OCI-LY7 (cell line): ENCODE measurements around the gene URB2. TPM values are rescaled to one million over a fixed set of nuclear protein-coding genes. Genes with fewer than 3 reads are reported as not detected.

ENCODE experiments used
- BruUV-seq: library from RNA; stranded (reverse); fragments of 400-500 nt; replicated peaks from 2 replicates; lab custom pipeline; 2021; lab: Mats Ljungman, UMichigan
- CTCF ChIA-PET: fragments of 300-600 bp; sonication (Branson Sonifier 250); formaldehyde crosslinking; loops from one replicate; lab custom pipeline; 2022; ENCODE audit warnings: antibody characterized with exemption; ENCODE audit not compliant: unreplicated experiment; lab: Charles Lee
- POLR2A ChIA-PET: fragments of 300-600 bp; sonication (Branson Sonifier 250); formaldehyde crosslinking; loops from one replicate; lab custom pipeline; 2022; ENCODE audit warnings: antibody characterized with exemption; lab: Charles Lee
- DNase-seq: peaks from one replicate; pipeline ENCODE4 v3.0.0-alpha.2; 2015; ENCODE audit warnings: low spot score
- H2AFZ ChIP-seq: fragments of 200-600 bp; sonication (generic), shearing (Covaris generic); 2 replicates; pipeline ENCODE4 v1.6.1; 2014; ENCODE audit warnings: mild to moderate bottlenecking, antibody characterized with exemption, low read length, moderate library complexity
- H3K27ac ChIP-seq: fragments of 200-600 bp; sonication (generic); 2 replicates; pipeline ENCODE4 v1.5.1; 2014; ENCODE audit warnings: mixed run types, low read depth, mild to moderate bottlenecking, moderate library complexity, low read length, inconsistent platforms; ENCODE audit not compliant: poor library complexity, severe bottlenecking
- H3K36me3 ChIP-seq: fragments of 200-600 bp; sonication (generic); 2 replicates; pipeline ENCODE4 v1.6.1; 2014; ENCODE audit warnings: mild to moderate bottlenecking, antibody characterized with exemption, low read length, moderate library complexity, mixed read lengths; ENCODE audit not compliant: insufficient read depth
- H3K4me1 ChIP-seq: fragments of 200-600 bp; sonication (generic); 2 replicates; pipeline ENCODE4 v1.5.1; 2014; ENCODE audit warnings: mild to moderate bottlenecking, low read length; ENCODE audit not compliant: insufficient read depth, poor library complexity, severe bottlenecking
- H3K4me2 ChIP-seq: fragments of 200-600 bp; sonication (generic); 2 replicates; pipeline ENCODE4 v1.6.1; 2014; ENCODE audit warnings: mild to moderate bottlenecking, low read length
- H3K4me3 ChIP-seq: fragments of 200-600 bp; sonication (generic); 2 replicates; pipeline ENCODE4 v1.5.1; 2014; ENCODE audit warnings: mild to moderate bottlenecking, low read depth, low read length; ENCODE audit not compliant: poor library complexity, severe bottlenecking
- H3K79me2 ChIP-seq: fragments of 200-600 bp; sonication (generic); 2 replicates; pipeline ENCODE4 v1.6.1; 2016; ENCODE audit warnings: low read depth, mild to moderate bottlenecking, low read length, moderate library complexity, mixed read lengths; ENCODE audit not compliant: insufficient read depth
- H3K9me2 ChIP-seq: fragments of 200-600 bp; sonication (generic); 2 replicates; pipeline ENCODE4 v1.6.1; 2016; ENCODE audit warnings: mild to moderate bottlenecking, low read length, mixed read lengths; ENCODE audit not compliant: insufficient read depth
- H3K9me3 ChIP-seq: fragments of 200-600 bp; sonication (generic); 2 replicates; pipeline ENCODE4 v1.6.1; 2014; ENCODE audit warnings: mild to moderate bottlenecking, mixed run types, low read length, mixed read lengths
- H4K20me1 ChIP-seq: fragments of 200-600 bp; sonication (generic); 2 replicates; pipeline ENCODE4 v1.6.1; 2014; ENCODE audit warnings: mild to moderate bottlenecking, antibody characterized with exemption, low read length, moderate library complexity, mixed read lengths; ENCODE audit not compliant: insufficient read depth
- CTCF ChIP-seq: fragments of 200-600 bp; sonication (generic); conservative IDR thresholded peaks from 2 replicates; pipeline ENCODE4 v1.5.1; 2014; ENCODE audit warnings: mild to moderate bottlenecking, antibody characterized with exemption, low read length, moderate library complexity, mixed read lengths
- EZH2phosphoT487 ChIP-seq: fragments of 200-600 bp; sonication (generic); IDR thresholded peaks from 2 replicates; pipeline ENCODE4 v1.6.1; 2018; ENCODE audit warnings: low read depth, borderline replicate concordance, mild to moderate bottlenecking, mixed run types, antibody characterized with exemption, low read length, moderate library complexity, mixed read lengths
- intact Hi-C: fragments of 100-400 bp; cut with micrococcal nuclease; formaldehyde crosslinking; loops from one replicate; pipeline ENCODE4 v1.10.0; 2022; ENCODE audit not compliant: unreplicated experiment
- total RNA-seq, 2 experiments: library from RNA; depleted of rRNA in 1 of 2; stranded (reverse); fragments of >200 nt in 1 of 2; shearing (Covaris generic) in 1 of 2; gene quantifications; 2 replicates each; pipeline ENCODE4 v1.2.3, GENCODE V29; 2014 to 2022

The URB2 gene
- total RNA-seq, 2 experiments from 2014 or later: 25.1 to 30.2 TPM

- Histone ChIP-seq H4K20me1 (no peaks in the 10 kb centered on the region; the same call in 1 of the 2 replicates), H3K79me2 (peaks cover 23% of the 10 kb centered on the region; the same call in 1 of the 2 replicates), H3K9me2 (no peaks in the 10 kb centered on the region), H3K27ac (no peak overlapping the region), H3K4me3 (no peak overlapping the region), H3K9me3 (no peaks in the 10 kb centered on the region), H3K4me1 (no peaks in the 10 kb centered on the region), H2AFZ (no peak overlapping the region), H3K4me2 (no peak overlapping the region), H3K36me3 (peaks cover 72% of the 10 kb centered on the region)
- no peak for DNase-seq
- CTCF ChIA-PET: interaction anchor here (0.6 kb wide), 1 partner anchor 607 kb away, joined by 3 read pairs; no protein-coding TSS in a partner anchor
- POLR2A ChIA-PET: interaction anchor here (0.7 to 1.6 kb wide), 2 partner anchors 18 to 33 kb away, joined by 3 to 4 read pairs; no protein-coding TSS in a partner anchor
- intact Hi-C loops: no loop called here
- BruUV-seq: no TSS peak
- TF ChIP-seq CTCF (no peak), EZH2phosphoT487 (no peak)
Observed at GRCh38 chr1:229596925-229597699, 28.9 kb upstream of the URB2 start.

- TF ChIP-seq CTCF: no peak
- TF ChIP-seq EZH2phosphoT487: no peak
- H3K4me1 ChIP-seq: no peaks in the 10 kb centered on the region
- BruUV-seq: no TSS peak
- intact Hi-C loops: no loop called here
- H3K79me2 ChIP-seq: peaks cover 23% of the 10 kb centered on the region; the same call in 1 of the 2 replicates
- no peaks in the 10 kb centered on the region; the same call in 1 of the 2 replicates for H4K20me1 ChIP-seq
- DNase-seq: no peak
- H3K9me3 ChIP-seq: no peaks in the 10 kb centered on the region
- H3K27ac ChIP-seq: no peak overlapping the region
- no peaks in the 10 kb centered on the region for H3K9me2 ChIP-seq
- no peak overlapping the region for H3K4me3 ChIP-seq
- no peak overlapping the region for H3K4me2 ChIP-seq
- peaks cover 75% of the 10 kb centered on the region for H3K36me3 ChIP-seq
- ChIA-PET POLR2A (interaction anchor here (0.6 to 0.8 kb wide), 2 partner anchors 8 to 1193 kb away, joined by 3 to 4 read pairs; no protein-coding TSS in a partner anchor), CTCF (no interaction called here)
- H2AFZ ChIP-seq: no peak overlapping the region
Observed at GRCh38 chr1:229597877-229598276, 28.2 kb upstream of the URB2 start.
